GM18873 (cell line): ENCODE measurements around the gene XPNPEP1.
A peak's percentile ranks its signal among the peaks of the same experiment; 100 is the strongest.

Experiments used
- ATAC-seq: cut with Tn5 transposase; IDR thresholded peaks from one replicate; pipeline ENCODE4 v1.9.1; 2021; ENCODE audit warnings: mild to moderate bottlenecking, moderate library complexity, moderate number of reproducible peaks; ENCODE audit not compliant: unreplicated experiment, low FRiP score

XPNPEP1 gene

DNA sequence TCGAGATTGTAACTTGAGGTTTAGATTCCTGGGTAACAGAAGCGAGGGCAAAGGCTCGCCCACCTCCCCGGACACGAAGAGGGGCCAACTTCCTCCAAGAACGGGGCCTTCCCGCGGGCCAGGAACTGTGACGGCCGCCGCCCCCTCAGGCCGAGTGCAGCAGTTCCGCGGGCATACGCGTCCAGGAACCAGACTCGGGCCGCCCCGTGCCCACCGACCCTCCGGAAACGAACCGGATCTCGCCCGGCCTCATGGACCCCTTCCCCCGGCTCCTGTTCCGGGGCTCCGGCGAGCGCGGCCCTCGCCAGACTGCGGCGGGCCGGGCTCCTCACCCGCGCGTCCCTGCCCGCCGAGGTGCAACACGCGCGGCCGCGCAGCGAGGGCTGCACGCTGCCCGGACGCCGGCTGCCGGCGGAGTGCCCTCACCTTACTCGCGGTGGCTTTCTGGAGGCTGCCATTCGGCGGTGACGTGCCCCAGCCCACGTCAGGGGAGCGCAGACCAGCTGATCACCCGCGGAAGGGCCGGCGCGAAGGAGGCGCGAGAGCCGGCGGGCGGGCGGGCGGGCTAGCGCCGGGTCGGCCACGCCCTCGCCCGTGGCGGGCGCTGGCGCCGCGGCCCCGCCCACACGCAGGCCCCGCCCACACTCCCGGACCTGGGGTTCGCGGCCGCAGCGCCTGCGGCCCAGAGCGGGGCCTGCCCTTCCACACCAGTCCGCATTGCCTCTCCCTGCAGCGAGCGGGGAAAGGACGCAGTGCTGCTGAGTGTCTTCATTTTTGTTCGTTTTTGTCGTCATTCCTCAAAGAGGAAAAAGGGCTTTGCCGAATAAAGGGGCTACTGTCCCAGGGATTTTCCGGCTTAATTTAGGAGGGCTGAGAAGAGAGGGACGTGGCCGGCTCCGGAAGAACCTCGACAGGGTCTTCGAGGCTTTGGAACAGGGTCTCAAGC, at the start of gene XPNPEP1:
XPNPEP1 (minus strand) TSS at position 536 of the 946 bp plus-strand sequence; CDS start at position 458, 78 bp downstream.
- peak; percentile 94 for ATAC-seq

DNA sequence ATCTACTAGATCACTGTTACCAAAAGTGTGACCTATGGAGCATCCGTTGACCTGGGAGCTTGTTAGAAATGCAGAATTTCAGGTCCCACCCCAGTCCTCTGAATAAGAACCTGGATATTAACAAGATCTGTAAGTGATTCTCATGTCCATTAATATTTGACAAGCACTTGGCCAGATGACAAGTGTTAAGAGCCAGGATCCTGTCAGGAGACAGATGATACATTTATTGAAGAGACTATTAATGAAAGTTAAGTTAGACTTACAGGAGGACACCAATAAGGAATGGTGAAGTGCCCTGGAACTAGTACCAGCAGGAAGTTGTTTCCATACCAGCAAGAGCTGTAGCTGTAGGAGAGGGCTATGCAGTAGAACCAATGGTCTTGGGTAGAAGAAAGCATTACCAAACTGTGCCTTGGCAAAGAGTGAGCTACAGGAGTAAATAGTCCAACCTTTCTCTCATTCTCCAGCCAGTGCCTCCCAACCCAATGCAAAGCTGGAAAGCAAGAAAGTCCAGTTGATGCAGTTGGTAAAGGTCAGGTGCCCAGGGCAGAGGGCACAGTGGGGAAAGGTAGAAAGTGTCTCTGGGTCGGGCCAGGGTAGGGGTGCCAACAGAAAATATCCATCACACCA, 49.2 kb upstream of the XPNPEP1 start:
- ATAC-seq = no peak

DNA sequence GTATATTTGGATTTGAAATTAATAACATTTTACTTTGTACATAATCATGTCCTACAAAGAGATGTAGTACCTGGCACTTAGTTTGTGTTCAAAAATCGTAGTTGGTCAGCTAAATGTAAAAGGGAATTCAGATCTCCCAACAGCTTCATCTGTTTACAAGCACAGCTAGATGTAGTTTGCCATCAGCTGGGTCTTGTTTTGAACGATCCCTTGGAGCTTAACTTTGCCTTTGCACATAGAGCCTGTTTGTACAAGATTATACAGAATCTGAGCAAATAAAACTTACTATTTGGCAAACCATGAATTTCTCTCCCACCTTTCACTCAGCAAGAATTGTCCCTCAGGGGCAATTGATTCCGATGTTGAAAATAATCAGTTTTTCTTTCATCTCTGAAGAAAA, 48.3 kb upstream of the XPNPEP1 start:
- ATAC-seq = no peak

DNA sequence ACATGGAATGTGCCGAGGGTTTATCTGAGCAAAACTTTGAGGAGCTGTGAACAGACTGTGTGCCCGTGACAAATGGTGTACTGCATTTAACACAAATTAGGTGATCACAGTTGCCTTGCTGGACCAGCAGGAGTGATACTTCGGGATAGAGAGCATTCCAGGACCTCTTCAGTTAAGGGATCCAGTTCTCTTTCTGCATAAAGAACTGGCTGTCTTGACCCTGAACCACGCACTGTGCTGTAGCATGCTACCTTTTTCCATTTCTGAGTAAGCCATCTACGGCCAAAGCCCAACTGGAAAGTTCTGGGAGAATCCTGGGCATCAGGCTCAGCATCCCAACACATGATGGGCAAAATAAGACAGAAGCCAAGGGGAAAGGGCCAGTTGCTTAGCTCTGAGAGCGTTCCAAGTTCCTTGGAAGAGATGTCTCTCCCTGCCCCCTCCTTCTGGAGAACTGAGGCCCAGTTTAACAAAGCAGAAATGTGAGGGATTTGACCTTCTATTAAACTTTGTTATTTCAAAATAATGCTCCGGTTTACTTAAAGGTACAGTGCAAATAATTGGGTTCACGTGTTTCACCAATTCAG, 46.5 kb upstream of the XPNPEP1 start:
- no peak for ATAC-seq

DNA sequence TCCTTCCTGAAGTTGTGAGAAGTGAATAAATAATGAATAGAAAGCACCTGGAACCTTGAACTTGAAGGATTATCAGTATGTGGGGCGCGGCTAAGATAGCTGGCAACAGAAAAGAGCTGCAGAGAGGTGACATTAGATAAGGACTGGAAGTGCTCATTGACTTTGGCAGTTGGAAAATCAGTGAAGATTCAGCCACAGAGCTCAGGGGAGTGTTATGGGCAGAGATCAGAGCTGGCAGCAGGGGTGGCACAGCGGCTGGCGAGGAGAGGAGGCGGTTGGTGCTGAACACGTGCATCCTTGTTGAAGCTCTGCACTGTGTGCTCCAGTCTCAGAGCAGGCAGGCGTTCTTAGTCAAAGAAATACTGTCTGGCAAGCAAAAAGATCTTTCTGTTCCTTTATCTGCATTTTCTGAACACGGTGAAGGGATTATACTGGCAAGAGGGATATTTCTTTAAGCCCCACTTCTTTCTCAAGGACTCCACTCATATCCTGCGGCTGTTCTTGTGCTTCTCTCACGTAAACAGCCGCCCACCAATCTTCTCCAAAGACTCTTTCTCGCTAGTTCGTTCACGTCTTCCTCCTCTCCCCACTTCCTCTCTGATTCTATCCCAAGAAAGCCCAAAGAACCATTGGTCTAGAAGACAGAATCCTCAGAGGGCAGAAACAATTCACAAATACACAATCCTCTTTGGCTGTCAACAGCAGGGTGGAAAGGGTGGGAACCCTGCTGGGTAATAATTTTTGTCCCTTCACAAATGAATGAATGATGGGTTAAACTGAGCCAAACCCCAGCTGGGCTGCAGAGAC, 45.8 kb upstream of the XPNPEP1 start:
- no peak for ATAC-seq

DNA sequence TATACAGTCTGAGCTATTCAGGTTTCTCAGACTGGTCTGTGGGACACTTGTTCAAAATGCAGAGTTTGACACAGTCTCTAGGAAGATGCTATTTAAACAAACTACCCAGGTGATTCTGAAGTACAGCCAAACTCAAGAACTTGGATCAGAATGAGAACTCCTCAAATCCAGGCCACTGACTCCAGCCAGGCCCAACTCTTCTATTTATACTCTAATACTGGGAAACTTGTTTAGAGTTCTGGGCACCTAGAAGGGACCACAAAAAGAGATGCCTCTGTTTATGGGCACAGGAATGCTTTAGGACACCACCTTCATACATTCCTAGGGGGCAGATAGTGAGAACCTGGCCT, 44.4 kb upstream of the XPNPEP1 start:
- no peak for ATAC-seq

DNA sequence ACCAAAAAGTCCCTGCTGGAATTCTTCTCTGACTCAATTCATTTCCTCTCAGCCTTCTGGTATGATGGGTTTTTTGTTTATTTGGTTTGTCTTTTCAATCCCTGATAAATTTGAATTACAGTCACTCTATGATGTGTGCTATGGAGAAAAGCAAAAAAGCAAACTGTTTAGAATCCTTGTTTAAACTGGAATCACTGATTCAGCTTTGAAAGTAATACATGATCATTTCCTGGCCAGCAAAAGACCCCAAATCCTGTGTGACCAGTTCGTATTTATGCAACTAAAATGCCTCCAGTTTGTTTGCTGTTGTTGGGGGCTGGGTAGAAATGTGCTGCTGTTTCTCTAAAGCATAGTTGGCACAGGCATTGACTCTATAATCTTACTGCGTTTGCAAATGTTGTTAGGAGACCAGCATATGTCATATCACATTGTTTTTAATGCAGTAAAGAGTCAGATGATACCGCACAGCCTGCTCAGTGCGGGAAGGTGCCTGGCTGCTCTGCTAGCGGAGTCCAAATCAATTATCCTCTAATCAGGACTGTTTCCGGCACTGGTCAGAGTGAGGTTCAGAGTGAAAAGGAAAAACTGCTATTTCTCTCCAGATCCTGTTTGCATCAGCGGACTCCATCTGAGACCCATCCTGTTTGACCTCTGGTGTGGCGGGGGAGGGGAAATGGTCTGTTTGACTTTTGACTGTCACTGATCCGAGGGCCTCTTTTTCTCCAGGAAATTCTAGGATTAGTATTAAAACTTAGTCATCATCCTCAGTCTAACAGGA, 43.8 kb upstream of the XPNPEP1 start:
- ATAC-seq = no peak

DNA sequence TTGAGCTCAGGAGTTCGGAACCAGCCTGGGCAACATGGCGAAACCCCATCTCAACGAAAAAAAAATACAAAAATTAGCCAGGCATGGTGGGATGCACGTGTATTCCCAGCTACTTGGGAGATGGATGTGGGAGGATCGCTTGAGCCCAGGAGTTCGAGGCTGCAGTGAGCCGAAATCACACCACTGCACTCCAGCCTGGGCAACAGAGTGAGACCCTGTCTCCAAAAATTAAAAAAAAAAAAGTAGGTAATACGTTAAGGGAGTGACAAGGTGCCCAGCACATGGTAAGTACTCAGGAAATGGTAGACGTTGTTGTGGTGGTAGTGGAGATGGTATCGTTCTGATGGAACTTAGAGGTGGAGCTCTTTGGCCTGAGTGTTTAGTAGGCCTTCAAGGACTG, 41.0 kb upstream of the XPNPEP1 start:
- ATAC-seq = no peak

DNA sequence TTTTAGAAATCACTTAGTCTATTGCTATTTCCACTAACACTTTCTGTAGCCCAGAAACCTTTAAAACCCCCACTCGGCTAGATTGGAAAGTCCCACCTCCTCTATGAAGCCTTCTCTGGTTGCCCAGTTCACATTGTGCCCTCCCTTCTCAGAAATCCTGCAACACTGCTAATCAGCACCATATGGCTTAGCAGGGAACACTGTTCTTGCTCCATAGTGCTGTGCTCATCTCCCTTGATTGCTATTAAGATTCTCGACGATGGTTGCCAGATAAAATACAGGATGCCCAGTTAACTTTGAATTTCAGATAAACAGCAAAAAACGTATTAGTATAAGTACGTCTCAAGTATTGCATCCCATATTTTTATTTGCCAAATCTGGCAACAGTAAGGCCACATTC, 40.1 kb upstream of the XPNPEP1 start:
- no peak for ATAC-seq

DNA sequence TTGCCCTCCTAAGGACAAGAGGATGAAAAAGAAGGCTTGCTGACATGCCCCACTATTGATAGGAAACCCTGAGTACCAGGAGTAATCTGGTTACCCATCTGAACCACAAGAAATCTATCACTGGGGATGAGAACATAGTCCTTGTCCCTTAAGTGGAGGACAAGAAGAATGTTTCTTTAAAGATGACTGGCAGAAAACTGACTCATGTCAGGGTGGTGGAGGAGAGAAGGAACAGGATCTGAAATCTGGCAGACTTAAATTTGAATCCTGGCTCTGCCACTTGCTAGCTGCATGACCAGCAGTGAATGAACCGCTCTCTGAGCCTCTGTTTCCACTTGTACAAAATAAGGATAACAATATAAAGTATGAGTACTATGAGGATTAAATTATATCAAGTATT, 38.9 kb upstream of the XPNPEP1 start:
- ATAC-seq = no peak

DNA sequence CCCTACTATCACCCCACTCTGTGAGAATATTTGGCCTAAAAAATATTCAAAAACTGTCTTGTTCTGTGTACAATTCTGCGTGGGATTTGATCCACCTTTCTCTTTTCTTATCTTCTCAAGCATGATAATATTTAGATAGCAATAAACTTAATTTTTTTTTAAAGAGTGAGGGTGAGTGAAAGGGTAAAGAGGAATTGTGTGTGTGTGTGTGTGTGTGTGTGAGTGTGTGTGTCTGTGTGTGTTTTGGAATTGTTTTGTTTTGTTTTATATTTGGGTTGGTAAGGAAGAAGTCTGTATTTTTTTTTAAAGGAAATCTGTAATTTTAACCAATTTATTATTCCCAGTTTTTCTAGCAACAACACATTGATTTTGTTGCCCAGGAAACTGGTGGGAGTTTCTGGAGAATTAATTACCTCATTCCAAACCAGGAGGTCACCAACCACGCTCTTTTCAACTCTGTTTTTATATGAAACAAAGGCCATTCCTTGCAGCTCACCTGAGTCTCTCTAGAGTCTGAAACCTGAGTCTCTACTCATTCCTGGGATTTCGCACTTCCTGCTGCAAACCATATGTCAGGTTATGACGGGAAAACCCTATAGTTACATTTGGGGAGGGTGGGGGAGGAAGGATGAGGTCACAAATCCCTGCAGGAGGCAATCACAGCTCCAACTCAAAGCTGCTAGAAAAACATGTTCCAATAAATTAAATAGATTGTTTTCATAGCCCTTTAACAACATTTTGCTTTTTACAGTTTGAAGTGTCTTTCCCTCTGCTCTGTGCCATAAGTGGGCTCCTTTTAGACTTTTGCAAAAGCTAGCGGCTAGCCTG, 38.1 kb upstream of the XPNPEP1 start:
- ATAC-seq = no peak

DNA sequence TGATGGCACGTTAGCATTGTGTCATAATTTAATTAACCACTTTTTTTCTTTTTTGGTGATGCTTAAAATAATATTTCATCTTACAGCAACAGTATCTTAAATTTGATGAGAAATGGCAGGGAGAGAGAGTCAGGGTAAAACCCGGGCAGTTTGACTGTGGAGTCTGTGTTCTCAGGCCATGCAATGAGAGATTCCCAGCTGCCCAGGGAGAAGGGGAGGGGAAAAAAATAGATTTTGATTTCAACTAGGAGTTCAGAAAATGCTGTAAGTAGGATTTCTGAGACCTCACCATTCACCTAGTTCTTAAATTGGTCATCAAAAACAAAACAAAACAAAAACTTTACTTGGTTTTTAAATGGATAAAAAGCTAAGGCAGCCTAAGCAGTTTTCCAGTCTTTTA, 37.4 kb upstream of the XPNPEP1 start:
- no peak for ATAC-seq

DNA sequence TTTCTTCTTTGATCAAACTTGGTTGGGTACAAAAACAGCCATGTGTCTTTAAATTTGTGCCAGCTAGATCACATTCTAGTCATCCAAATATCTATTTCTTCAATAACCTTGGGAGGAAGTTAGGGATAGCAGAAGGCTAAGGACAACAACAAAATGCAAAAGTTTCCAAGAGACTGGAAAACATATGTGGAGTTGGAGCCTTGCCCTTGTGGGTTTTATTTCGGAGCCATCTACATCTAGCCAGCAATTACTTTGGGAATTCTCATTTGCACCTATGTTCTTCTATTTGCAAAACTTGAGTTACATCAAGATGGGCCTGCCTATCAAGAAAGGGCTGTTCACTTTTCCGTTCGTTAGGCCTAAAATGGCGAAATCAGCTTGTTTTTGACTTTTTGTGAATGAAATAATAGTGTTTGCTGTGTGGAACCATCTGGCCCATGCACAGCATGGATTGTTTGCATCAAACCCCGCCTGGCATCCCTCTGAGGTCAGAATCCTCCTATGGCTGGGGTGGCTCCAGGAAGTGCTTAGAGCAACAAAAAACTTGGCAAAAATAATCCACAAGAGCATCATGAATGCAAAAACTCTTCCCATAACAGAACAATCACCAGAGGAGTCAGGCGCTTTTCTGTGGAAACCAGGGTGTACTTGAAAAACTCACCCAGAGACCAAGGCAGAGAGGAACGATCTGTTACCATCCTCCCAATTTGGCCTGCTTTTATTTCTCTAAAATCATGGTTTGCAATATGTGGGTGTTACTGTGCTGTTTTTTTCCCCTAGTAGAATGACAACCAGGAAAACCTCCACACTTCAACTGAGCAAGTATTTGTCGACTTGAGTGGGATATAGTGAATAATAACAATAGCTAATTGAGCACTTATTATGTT, 36.2 kb upstream of the XPNPEP1 start:
- ATAC-seq = no peak

DNA sequence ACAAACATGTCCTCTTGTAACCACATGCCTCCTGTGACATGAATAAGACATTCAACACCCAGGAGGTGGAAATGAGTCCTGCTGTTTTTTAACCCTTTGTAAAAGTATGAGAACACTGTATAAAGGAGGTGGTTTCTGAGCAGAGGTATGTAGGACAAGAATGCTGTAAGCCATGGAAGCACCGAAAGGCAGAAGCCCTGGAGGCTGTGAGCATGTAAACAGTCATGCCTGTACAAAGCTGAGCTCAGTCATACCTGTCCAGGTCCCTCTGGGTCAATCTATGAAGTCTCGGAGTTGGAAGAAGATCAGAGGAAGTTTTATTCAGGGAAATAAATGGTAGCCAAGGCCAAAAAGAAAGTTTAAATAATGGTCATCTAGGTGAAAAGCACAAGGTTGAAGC, 34.7 kb upstream of the XPNPEP1 start:
- no peak for ATAC-seq

DNA sequence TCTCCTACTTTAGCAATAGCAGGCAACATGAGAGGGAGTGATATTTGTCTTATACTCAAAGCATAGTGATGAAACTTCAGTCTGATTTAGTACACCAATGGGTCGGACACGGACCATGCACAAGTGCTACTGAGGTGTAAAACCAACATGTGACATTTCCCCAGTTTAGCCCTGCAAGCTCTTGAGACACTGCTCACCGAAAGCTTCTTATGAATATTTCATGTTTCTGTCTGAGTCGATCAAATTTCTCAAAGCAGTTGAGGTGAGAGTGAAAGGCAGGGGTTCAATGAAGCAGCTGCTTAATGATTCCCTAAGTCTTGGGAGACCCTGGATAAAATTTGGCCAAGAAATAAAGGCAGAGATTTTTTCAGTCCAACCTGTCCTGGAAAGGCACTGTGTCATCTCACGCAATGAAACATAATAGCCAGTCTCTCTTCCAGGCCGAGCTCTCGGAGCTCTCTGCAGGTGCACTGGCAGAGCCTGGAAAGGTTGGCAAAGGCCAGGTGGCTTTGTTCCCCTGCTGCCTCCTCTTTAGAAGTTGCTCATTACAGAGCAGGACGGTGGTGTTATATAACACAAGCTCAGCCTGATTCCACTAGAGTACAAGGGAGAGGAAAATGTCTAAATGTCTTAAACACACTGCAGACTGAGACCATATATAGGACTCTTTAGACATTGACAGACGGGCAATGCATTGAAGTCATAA, 33.9 kb upstream of the XPNPEP1 start:
- ATAC-seq = peak; percentile 97

DNA sequence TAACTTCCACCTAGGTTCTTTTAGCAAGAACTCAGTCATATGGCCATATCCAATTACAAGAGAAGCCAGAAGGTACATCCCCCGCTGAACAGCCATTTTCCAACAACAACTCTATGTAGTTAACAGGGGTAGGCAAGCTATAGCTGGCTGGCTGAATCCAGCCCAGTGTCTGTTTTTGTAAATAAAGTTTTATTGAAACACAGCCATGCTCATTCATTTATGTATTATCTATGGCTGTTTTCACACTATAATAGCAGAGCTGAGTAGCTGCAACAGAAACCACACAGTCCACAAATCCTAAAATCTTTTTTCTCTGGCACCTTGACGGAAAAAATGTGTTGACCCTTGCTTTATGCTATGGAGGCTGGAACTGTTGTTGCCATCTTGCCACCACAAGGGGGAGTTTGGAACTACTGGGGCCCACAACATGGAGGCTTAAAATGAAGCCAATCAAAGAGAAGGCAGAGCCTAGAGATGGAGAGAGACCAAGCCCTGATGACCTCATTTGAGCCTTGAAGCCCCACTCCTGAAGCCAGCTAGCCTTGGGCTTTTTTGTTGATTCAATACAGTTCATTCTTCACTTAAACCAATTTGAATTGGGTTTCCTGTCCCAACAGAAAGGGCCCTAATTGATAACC, 33.3 kb upstream of the XPNPEP1 start:
- ATAC-seq = peak; percentile 62

DNA sequence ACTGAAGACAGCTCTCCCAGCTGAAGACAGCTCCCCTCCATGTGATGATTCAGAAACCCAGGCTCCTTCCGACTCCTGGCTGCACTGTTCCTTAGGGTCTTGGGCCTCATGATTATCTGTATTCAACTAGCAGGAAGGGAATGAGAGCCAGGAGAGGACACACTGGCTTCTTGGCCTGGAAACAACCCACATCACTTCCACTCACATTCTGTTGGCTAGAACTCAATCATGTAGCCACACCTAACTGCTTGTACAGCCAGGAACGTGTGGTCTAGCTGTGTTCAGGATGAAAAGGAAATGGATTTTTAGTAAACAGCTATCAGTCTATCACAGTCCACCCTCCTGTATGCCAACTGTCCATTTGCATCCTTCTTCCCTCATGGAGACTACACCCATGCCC, 30.5 kb upstream of the XPNPEP1 start:
- ATAC-seq = no peak
